Stimulated activated CD4-positive, alpha-beta T cell treated with anti-CD3 and anti-CD28 coated beads, TNF-alpha, amount 100 ng/mL, for 48 hours (primary cell): ENCODE measurements around the gene KRT2.

Source experiments
- DNase-seq, 3 donors: peaks; one replicate each; pipeline ENCODE4 v3.0.0-alpha.2; 2020; ENCODE audit warnings: low read depth in 3 of 3

The KRT2 gene

DNA sequence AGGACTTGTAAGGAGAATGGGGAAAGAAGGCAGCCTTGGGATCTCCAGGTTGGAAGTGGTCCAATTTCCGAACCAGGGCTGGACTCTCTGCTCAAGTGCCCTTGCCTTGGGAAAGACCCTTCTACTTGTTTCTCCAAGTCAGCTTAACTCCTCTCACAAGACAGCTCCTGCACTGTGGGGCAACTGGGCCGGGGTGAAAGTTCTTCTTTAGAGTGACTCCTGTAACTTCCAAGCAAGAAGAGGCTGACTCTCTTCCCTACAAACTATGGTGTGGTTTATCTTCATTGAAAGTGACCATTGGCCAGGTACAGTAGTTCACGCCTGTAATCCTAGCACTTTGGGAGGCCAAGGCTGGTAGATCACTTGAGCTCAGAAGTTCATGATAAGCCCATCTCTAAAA is 14.5 kb upstream of the KRT2 start:
- no peak for DNase-seq

DNA sequence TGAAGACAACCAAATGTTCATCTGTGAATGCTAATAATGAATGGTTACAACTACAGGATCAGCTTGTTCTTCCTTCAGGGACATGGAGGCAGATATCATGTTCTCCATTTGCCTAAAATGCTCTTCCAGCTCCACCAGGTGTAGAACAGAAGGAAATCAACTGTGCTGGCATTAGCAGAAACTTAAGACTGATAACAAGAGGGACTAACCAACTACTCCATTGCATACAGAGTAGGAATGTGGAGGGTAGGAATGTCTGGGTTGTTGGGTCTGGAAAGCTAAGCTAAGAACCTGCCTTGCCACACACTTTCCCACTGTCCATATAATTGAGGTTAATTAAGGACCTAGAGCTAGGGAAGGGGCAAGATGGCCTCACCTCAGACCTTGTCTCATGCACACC is 11.4 kb upstream of the KRT2 start:
- DNase-seq = no peak

DNA sequence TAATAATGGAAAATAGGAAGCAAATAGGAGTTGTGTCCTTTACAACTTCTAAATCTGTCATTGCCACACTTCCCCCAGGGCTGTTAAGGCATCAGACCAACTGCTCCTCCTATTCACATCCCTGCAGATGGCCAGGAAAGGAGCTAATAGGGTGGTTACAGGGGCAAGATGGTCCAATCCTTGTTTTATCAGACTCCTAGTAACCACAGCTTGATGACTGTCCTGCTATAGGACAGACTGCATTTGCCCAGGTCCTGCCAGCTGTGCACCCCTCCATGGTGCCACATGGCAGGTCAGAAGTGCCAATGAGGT is 10.9 kb upstream of the KRT2 start:
- DNase-seq = no peak

DNA sequence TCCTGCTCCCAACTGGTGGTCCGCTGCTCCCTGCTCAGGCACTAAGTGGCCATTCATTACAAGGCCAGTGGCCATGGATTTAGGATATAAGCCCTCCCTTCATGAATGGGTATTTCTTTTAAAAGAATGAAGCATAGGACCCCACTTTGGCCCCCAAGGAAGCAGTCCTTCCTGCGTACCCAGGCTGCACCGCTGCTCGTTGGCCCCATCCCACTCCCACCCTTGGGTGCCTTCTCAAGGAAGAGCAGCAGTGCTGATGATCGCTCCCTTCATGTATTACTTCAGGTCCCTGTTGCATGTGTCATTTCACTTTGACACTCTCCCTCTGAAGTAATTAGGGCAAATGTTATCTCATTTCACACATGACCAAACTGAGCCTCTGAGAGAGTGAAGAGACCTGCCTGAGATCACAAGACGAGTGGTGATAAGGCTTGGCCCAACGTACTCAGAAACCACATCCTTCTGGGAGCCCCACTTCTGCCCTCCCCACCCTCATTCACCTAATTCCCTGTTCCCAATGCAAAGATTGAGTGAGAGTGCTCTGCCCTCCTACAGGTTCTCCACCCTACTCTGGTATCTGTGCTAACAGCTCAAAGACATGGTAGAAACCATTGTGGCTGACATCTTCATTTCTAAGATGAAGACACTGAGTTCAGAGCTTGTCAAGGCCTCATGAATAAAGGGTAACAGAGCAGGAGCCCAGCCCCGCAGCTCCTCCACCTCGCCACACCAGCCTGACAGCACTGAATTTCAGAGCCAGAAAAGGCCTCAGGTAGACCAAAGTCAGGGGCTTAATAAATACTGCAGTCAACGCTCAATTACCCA is 10.3 kb upstream of the KRT2 start:
- no peak for DNase-seq

- DNase-seq = no peak
Observed at GRCh38 chr12:52661668-52662067, 9.7 kb upstream of the KRT2 start.

- DNase-seq = no peak
Observed at GRCh38 chr12:52660934-52661499, 9.0 kb upstream of the KRT2 start.

DNA sequence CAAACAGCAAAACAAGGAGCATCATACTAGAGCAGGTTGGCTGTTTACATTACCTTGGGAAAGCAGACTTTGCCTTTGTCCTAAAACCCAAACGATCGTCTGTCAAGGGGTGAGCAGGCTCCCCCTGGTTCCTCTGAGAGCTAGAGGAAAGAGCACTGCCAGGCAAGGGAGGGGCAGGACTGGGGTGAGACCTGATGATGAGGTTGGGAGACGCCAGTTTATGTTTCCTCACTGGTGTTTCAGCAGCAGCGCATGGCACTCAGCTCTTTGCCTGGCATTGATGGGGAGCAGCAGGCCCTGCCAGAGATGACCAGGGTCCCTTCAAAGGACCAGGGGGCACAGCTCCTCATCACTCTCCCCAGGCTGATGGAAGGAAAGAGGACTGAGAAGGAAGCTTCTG is 7.9 kb upstream of the KRT2 start:
- DNase-seq = no peak

- DNase-seq = no peak
Observed at GRCh38 chr12:52659395-52659794, 7.4 kb upstream of the KRT2 start.

- DNase-seq = no peak
Observed at GRCh38 chr12:52658196-52658595, 6.2 kb upstream of the KRT2 start.

- DNase-seq = no peak
Observed at GRCh38 chr12:52657250-52657902, 5.4 kb upstream of the KRT2 start.

- DNase-seq = no peak
Observed at GRCh38 chr12:52656616-52657015, 4.6 kb upstream of the KRT2 start.

DNA sequence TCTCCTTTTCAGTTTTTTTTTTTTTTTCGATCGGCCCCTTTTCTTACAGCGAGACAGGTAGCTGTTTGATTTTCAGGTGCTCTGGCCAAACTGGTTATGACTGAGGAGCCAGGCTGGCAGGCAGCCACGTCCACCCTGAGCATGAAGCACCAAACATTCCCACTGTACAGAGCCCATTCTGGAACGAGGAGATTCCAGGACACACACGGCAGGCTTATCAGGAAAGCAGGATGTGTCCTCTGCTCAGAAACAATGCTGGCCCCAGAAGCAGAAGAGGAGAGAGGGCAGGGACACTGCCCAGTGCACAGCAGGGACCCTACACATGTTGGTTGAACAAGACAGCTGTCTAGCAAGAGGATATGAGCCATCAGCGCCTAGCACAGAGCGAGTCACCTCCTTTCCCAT is 3.7 kb upstream of the KRT2 start:
- no peak for DNase-seq

- DNase-seq = no peak
Observed at GRCh38 chr12:52655251-52655650, 3.2 kb upstream of the KRT2 start.

DNA sequence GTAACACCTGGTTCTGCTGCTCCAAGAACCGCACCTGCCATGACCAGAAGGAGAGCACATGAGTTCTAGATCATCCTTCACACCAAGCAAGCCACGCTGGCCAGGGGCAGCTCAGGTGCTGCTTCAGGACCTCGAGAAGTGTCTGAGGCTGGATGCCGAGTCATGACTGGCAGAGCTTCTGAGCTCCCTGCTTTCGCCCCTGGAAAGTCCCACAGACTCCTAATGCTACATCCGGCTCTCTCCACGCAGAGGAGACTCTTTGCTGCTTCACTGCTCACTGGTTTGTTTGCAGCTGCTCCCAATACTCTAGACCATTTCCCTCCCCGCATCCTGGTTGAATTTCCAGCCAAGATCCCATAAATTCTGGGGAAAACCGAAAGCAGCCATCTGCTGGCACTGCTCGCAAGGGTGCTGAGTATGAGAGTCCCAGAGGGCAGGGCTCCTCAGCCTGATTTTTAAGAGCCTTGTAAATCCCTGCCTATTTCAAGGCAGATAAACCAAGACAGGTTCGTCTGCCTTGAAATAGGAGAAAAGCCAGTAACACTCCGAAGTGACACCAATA is 1.4 kb downstream of the KRT2 start:
- no peak for DNase-seq

DNA sequence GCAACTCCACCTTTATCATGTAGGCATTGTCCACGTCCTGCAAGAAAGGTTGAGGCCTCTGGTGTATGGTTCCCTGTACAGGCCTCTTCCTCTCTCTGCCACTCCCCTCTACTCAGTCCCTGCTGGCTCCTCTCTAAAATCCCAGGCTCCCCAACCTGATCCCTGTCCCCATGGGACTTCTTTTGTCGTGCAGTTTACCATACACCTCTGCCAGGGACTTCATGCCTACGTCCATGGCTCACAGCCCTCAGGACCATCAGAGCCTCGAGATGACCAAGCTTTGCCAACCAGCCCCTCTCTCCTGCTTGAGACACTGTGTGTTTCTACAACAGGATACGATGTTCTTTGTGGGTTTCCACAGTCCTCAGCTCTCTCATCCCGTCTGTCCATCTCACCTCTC is 2.9 kb downstream of the KRT2 start:
- DNase-seq = no peak

- no peak for DNase-seq
Observed at GRCh38 chr12:52648012-52648550, 3.9 kb downstream of the KRT2 start.

GRCh38 chr12:52647601-52648000 is 4.4 kb downstream of the KRT2 start:
- no peak for DNase-seq

DNA sequence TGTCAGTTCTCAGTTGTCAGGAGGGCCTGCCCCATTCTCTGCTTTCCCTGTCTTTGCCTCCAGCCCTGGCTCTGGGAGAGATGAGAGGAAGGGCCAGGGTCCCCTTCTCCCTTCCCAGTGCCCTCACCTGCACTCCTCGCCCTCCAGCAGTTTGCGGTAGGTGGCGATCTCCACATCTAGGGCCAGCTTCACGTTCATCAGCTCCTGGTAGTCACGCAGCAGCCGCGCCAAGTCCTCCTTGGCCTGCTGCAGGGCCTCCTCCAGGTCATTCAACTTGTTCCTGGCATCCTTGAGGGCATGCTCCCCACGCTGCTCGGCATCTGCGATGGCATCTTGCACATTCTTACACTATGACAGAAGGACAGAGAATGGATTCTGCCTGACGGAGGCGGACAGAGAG is 5.4 kb downstream of the KRT2 start:
- DNase-seq = no peak

GRCh38 chr12:52645982-52646381 is 6.0 kb downstream of the KRT2 start:
- no peak for DNase-seq

GRCh38 chr12:52645120-52645761 is 6.8 kb downstream of the KRT2 start:
- DNase-seq = no peak

GRCh38 chr12:52644078-52644415 is 8.0 kb downstream of the KRT2 start:
- no peak for DNase-seq
